ENCODE results near the gene RPTOR. TPM values are rescaled to one million over a fixed set of nuclear protein-coding genes. Genes with fewer than 3 reads are reported as not detected.

Gene RPTOR
- total RNA-seq, 1 experiment from 2014 or later, result 25.1 TPM

DNA sequence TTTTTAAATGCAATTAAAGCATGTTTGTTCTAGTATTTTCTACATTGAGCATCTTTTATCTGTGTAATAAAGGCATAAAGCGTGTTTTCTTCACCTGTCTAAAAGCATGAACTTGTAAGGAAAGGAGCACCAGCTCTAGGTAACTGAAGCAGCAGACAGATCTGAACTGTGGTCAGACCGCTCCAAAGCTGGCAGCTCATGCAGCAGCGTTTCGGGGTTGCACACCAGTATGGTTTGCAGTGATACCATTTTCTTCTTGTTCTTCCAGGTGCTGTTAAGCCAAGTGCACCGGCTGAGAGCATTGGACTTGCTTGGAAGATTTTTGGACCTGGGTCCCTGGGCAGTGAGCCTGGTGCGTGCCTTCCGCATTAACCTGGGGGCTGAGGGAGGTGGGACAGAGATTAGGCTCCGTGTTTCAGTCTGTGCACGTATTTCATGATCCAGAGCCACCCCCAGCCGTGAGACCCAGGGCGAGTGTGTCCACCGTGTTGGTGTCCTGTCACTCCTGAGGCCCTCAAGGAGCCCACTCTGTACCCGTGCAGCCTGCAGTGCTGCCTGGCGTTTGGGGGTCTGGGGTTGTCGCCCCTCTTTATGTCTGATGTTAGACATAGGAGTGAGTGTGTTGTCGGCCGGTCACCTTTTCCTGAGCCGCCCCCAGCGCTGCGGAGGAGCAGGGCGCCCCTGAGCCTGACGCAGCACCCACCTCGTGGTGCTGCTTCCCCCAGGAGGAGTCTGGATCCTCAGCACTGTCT, 310.7 kb downstream of the RPTOR start:
- WGBS (ENCODE audit: extremely low coverage, insufficient read length, low lambda C conversion rate), result no CpG with 5 or more reads among the region's 23 CpGs
- H3K23me2 ChIP-seq (ENCODE audit: insufficient read length, low read depth, low read length, poor library complexity, severe bottlenecking), result no peaks in the 10 kb centered on the region
- H3K23ac ChIP-seq (ENCODE audit: insufficient read length, low read depth, low read length), result no peak overlapping the region
- peaks cover 33 to 42% of the 10 kb centered on the region in 2 experiments for H3K4me1 Mint-ChIP-seq
- no peaks in the 10 kb centered on the region for H3K9me3 ChIP-seq (ENCODE audit: control insufficient read depth, low read depth, low read length)
- no peak overlapping the region for H3K4me2 ChIP-seq (ENCODE audit: insufficient read depth, insufficient read length, low read length)
- no peak overlapping the region for H4K8ac ChIP-seq (replicated peaks; ENCODE audit: insufficient read length, low read depth, low read length)
- H2BK120ac ChIP-seq (ENCODE audit: low read depth, low read length, poor library complexity, severe bottlenecking), result no peak overlapping the region
- no peak overlapping the region for H4K91ac ChIP-seq (ENCODE audit: insufficient read length, low read depth, low read length)
- H3K4me1 ChIP-seq (ENCODE audit: insufficient read depth, low read length), result peaks cover 5% of the 10 kb centered on the region; the same call in 1 of the 2 replicates
- no peak overlapping the region for H2BK12ac ChIP-seq (ENCODE audit: insufficient read length, low read depth, low read length)
- H4K5ac ChIP-seq (ENCODE audit: insufficient read length, low read depth, low read length), result no peak overlapping the region
- H3K4ac ChIP-seq (ENCODE audit: low read depth, low read length), result no peak overlapping the region
- H3K9ac ChIP-seq (ENCODE audit: extremely low read depth, insufficient read length, low read length), result no peak overlapping the region
- no peak overlapping the region for H2BK5ac ChIP-seq (ENCODE audit: insufficient read length, low read length)
- H3K56ac ChIP-seq (ENCODE audit: insufficient read length, low read depth, low read length), result no peak overlapping the region
- no peaks in the 10 kb centered on the region; the same call in 1 of the 2 replicates for H3K27me3 Mint-ChIP-seq (ENCODE audit: low read depth)
- peaks cover 5 to 14% (median 12%) of the 10 kb centered on the region in 3 experiments for H3K36me3 Mint-ChIP-seq (ENCODE audit: insufficient read depth in 1 of 3, low read depth in 3 of 3)
- no peaks in the 10 kb centered on the region for H4K20me1 ChIP-seq (ENCODE audit: control insufficient read depth, insufficient read depth, insufficient read length)
- no peak overlapping the region for H2AK5ac ChIP-seq (ENCODE audit: insufficient read length, low read length)
- H3K14ac ChIP-seq (ENCODE audit: insufficient read depth, low read length), result no peak overlapping the region
- no peaks in the 10 kb centered on the region for H3K27me3 ChIP-seq (ENCODE audit: insufficient read depth, low read length)
- H3K4me3 Mint-ChIP-seq, result no peak overlapping the region
- no peak overlapping the region for H3T11ph ChIP-seq (ENCODE audit: low read length)
- no peak overlapping the region for H2AFZ ChIP-seq (ENCODE audit: low read length)
- H2BK20ac ChIP-seq (ENCODE audit: low read depth, low read length, poor library complexity, severe bottlenecking), result no peak overlapping the region
- DNase-seq, result no peak
- no peaks in the 10 kb centered on the region for H3K9me3 Mint-ChIP-seq
- H3K27ac ChIP-seq (ENCODE audit: insufficient read length, low read depth, low read length), result no peak overlapping the region
- no peak overlapping the region for H3K18ac ChIP-seq (ENCODE audit: insufficient read length, low read depth, low read length)
- H3K79me2 ChIP-seq (ENCODE audit: insufficient read depth, low read length), result no peaks in the 10 kb centered on the region
- H2BK15ac ChIP-seq (ENCODE audit: low read depth, low read length), result no peak overlapping the region
- no peaks in the 10 kb centered on the region for H3K79me1 ChIP-seq (ENCODE audit: insufficient read depth, low read depth, low read length, poor library complexity, severe bottlenecking)
- peak overlapping the region in 2 of 3 experiments; percentile 55 to 82; a peak in 4 of 7 replicates for H3K27ac Mint-ChIP-seq
- TF ChIP-seq, protein P1, sequence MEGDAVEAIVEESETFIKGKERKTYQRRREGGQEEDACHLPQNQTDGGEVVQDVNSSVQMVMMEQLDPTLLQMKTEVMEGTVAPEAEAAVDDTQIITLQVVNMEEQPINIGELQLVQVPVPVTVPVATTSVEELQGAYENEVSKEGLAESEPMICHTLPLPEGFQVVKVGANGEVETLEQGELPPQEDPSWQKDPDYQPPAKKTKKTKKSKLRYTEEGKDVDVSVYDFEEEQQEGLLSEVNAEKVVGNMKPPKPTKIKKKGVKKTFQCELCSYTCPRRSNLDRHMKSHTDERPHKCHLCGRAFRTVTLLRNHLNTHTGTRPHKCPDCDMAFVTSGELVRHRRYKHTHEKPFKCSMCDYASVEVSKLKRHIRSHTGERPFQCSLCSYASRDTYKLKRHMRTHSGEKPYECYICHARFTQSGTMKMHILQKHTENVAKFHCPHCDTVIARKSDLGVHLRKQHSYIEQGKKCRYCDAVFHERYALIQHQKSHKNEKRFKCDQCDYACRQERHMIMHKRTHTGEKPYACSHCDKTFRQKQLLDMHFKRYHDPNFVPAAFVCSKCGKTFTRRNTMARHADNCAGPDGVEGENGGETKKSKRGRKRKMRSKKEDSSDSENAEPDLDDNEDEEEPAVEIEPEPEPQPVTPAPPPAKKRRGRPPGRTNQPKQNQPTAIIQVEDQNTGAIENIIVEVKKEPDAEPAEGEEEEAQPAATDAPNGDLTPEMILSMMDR (conservative IDR thresholded peaks at IDR 0.05), result no peak

Measured in H9 (cell line).